Heart left ventricle (tissue), 16 donors: Measurements from ENCODE around the gene HAND2. TPM values are rescaled to one million over a fixed set of nuclear protein-coding genes. Genes with fewer than 3 reads are reported as not detected.
A peak's percentile ranks its signal among the peaks of the same experiment; 100 is the strongest.

Experiments
- ATAC-seq, 4 donors: fragments of 200-7000 bp; cut with Tn5 transposase; one replicate each; pipeline ENCODE4 v1.9.1; 2020 to 2022; ENCODE audit warnings: moderate library complexity in 4 of 4, mild to moderate bottlenecking in 3 of 4, moderate number of reproducible peaks in 1 of 4
- DNase-seq, 5 donors: peaks; one replicate each; pipeline ENCODE4 v3.0.0-alpha.2; 2020
- H3K27ac ChIP-seq, 12 donors: fragments of 200-600 bp; sonication (generic) in 4 of 12; one replicate each; pipeline versions ENCODE4 v1.5.0 to v1.8.0; 2016 to 2022; ENCODE audit warnings: mild to moderate bottlenecking in 2 of 12
- H3K27me3 ChIP-seq, 9 donors: fragments of 200-600 bp; sonication (generic) in 2 of 9; one replicate each; pipeline versions ENCODE4 v1.5.1 to v1.8.0; 2016 to 2022; ENCODE audit warnings: mild to moderate bottlenecking in 3 of 9
- H3K36me3 ChIP-seq, 9 donors: fragments of 200-600 bp; sonication (generic) in 2 of 9; one replicate each; pipeline versions ENCODE4 v1.5.0 to v1.8.0; 2018 to 2022; ENCODE audit warnings: mild to moderate bottlenecking in 2 of 9
- H3K4me1 ChIP-seq, 12 donors: fragments of 200-600 bp; sonication (generic) in 4 of 12; one replicate each; pipeline versions ENCODE4 v1.5.0 to v1.8.0; 2016 to 2022; ENCODE audit warnings: mild to moderate bottlenecking in 3 of 12
- H3K4me3 ChIP-seq, 12 donors: fragments of 200-600 bp; sonication (generic) in 4 of 12; one replicate each; pipeline versions ENCODE4 v1.5.0 to v1.8.0; 2017 to 2022; ENCODE audit warnings: mild to moderate bottlenecking in 9 of 12, moderate library complexity in 4 of 12
- H3K9me3 ChIP-seq, 12 donors: fragments of 200-600 bp; sonication (generic) in 4 of 12; one replicate each; pipeline versions ENCODE4 v1.5.0 to v1.8.0; 2016 to 2022; ENCODE audit warnings: mild to moderate bottlenecking in 1 of 12
- POLR2A ChIP-seq, 2 donors: fragments of 450-650 bp; IDR thresholded peaks; one replicate each; pipeline ENCODE4 v1.6.1; 2017; ENCODE audit warnings: antibody characterized with exemption in 2 of 2, mild to moderate bottlenecking in 2 of 2, moderate library complexity in 2 of 2
- WGBS, 4 donors: extraction: QIAGEN DNeasy Blood & Tissue Kit in 2 of 4; methylation state at CpG; one replicate each; pipeline versions ENCODE4 v1.1.5 to v1.1.7; 2013 to 2018; 5-methylcytosine and 5-hydroxymethylcytosine counted together
- intact Hi-C, 10 donors: fragments of 100-400 bp; cut with DNase I; formaldehyde crosslinking; loops; one replicate each; pipeline versions ENCODE4 v1.11.1 to v1.14.2; 2022
- polyA plus RNA-seq, 2 donors: library from polyadenylated mRNA; stranded (reverse); fragments of 200-250 nt; gene quantifications; one replicate each; pipeline ENCODE4 v1.2.3, GENCODE V29; 2013
- total RNA-seq, 9 donors: library from RNA; depleted of rRNA in 2 of 9; stranded (reverse); fragments of >200 nt in 2 of 9; fragmentation: NEBNext Ultra II Directional in 3 of 9; extraction: Animal tissue kit (Norgen Biotek cat#: 25700) in 3 of 9; gene quantifications; one replicate each; pipeline versions ENCODE4 v1.1.0 to v1.2.4, GENCODE V29; 2016 to 2023
- TF ChIP-seq, protein P1 (sequence below), 12 donors: fragments of 200-600 bp; sonication (generic) in 4 of 12; IDR thresholded peaks; one replicate each; pipeline versions ENCODE4 v1.5.0 to v1.8.0; 2018 to 2022; ENCODE audit warnings: antibody characterized with exemption in 12 of 12, mild to moderate bottlenecking in 5 of 12
- donor health status: ischemic (EF 13 %, LVEDD 7.1; RV severe dilation, severe dysfunction).
- donor health status: healthy with polysubstance abuse.
- donor health status: DM: no; HTN: yes; CAD: no.
- donor health status: DM: no; HTN: no; CAD: no.
- donor health status: ischemic (EF 25% LVEDD 6.9; RV normal size, moderate dysfunction).
- donor health status: ischemic (EF 25% LVEDD 5.7; RV mildly dilated, moderate dysfunction).
- donor health status: healthy.
- donor health status: DM: yes; HTN: yes; CAD: no.
- donor health status: ischemic (EF 35%, LVEDD 5.7; RV mildly dilated, moderate dysfunction).
- donor health status: nonischemic (EF 11% LVEDD 7.7; RV severe dilation, severe dysfunction).
- donor health status: DM: yes; HTN: yes; CAD: no.
- donor health status: PGD.
- donor health status: ischemic (EF 29% LVEDD 5.4; RV normal size, mild dysfunction).
- donor health status: nonischemic (EF 23%, LVEDD 6.1; RV moderate dilation, normal function).

Gene HAND2
- total and polyA plus RNA-seq, 11 donors: 72.8 to 188 (median 126) TPM

DNA sequence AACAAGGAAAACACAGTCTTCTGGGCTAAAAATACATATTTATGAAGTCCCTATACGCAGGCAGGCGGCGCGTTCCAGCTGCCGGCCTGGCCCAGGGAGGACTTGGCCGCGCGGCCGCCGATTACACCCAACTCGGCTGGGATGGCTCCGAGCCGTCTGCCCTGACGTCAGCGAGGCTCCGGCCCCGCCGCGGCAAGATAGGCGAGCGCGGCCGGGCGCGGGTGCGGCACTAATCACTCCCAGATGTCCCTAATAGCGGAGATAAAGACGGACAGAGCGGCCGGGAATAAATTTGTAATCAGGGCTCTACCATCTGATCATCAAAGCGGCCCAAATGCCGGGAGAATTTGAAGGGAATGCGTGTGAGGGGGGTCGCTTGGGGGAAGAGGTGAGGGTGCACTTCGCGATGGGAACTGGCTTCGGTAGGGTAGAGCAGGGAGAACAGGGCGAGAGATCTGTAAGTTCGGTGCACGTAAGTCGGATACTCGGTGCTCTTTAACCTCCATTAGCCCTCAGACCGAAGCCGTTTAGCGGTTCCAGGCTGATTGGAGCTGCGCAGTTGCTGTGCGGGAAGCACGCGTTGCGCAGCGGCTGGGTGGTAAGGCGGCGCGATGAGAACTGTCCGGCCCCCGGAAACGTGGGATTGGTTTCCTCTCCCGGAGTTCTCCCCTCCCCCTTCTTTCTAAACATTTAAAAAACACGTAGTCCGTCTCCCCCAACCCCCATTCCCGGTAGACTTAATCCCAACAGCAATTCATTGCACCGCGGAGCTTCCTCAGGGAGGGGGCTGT is 7.7 kb downstream of the HAND2 start:
- H3K27me3 ChIP-seq: peaks cover 0 to 98% (median 8%) of the 10 kb centered on the region in 9 donors
- WGBS, 4 donors: 1% methylated on average over 48 to 63 of the region's 63 CpGs

DNA sequence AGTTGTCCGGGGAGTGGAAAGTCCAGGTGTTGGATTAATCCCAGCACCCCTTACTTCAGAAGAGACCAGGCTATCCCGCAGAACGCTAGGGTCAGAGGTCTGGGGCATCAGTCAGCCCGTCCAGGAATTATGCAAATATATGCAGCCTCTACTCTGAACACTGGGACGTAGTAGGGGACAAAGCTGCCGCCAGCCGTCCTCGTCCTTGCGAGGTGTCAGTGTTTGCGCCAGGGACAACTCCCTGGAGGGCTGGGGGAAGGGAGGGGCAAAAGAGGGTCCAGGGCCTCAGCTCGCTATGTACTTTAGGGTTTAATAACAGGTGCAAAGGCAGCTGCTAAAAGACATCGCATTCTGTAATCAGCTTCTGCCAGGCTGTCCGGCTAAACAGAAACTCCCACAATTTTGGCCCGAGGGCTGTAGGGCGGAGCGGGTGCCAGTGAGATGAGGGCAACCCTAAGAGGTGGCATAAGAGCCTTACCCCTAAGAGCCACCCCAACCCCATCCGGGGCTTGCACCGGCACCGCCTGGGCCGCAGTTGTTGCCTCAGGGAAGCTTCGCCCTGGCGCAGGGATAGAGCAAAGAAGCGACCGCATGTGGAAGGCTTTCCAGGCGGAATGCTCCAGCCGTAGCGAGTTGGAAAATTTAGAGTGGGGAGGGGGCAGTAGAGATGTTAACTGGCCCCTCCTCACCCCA is 8.4 kb downstream of the HAND2 start:
- peak; percentile 17 to 33 (median 27) for ATAC-seq
- peaks cover 0 to 98% (median 5%) of the 10 kb centered on the region in 9 donors for H3K27me3 ChIP-seq
- TF ChIP-seq, protein P1, sequence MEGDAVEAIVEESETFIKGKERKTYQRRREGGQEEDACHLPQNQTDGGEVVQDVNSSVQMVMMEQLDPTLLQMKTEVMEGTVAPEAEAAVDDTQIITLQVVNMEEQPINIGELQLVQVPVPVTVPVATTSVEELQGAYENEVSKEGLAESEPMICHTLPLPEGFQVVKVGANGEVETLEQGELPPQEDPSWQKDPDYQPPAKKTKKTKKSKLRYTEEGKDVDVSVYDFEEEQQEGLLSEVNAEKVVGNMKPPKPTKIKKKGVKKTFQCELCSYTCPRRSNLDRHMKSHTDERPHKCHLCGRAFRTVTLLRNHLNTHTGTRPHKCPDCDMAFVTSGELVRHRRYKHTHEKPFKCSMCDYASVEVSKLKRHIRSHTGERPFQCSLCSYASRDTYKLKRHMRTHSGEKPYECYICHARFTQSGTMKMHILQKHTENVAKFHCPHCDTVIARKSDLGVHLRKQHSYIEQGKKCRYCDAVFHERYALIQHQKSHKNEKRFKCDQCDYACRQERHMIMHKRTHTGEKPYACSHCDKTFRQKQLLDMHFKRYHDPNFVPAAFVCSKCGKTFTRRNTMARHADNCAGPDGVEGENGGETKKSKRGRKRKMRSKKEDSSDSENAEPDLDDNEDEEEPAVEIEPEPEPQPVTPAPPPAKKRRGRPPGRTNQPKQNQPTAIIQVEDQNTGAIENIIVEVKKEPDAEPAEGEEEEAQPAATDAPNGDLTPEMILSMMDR (IDR thresholded peaks at IDR 0.05): peak in 1 of 12 donors; percentile 30
- no peak for TF ChIP-seq POLR2A (IDR thresholded peaks at IDR 0.05)
- 14 to 21% (median 15%) methylated on average over 21 to 27 of the region's 27 CpGs for WGBS, 4 donors
- intact Hi-C loops: loop anchor here in 1 of 10 donors (5.0 kb wide), 1 partner anchor 631 kb away; no protein-coding TSS in a partner anchor
- peak overlapping the region; percentile 83 to 99 (median 95) for H3K27ac ChIP-seq
- H3K4me1 ChIP-seq: peaks cover 0 to 58% (median 19%) of the 10 kb centered on the region in 12 donors
- DNase-seq: peak in 4 of 5 donors; percentile 55 to 75 (median 72)
- no peaks in the 10 kb centered on the region for H3K9me3 ChIP-seq
- peak overlapping the region; percentile 9 to 95 (median 82) for H3K4me3 ChIP-seq
- peaks cover 0 to 7% (median 0%) of the 10 kb centered on the region in 9 donors for H3K36me3 ChIP-seq

More for the DNA sequence above, 7.7 kb downstream of the HAND2 start:
- peaks cover 0 to 7% (median 0%) of the 10 kb centered on the region in 9 donors for H3K36me3 ChIP-seq
- peak in 1 of 2 donors; percentile 33 for TF ChIP-seq POLR2A (IDR thresholded peaks at IDR 0.05)
- TF ChIP-seq, protein P1 (IDR thresholded peaks at IDR 0.05): peak in 7 of 12 donors; percentile 3 to 47 (median 18)
- intact Hi-C loops: loop anchor here in 1 of 10 donors (5.0 kb wide), 1 partner anchor 630 kb away; no protein-coding TSS in a partner anchor
- H3K27ac ChIP-seq: peak overlapping the region; percentile 83 to 99 (median 95)
- peak; percentile 89 to 94 (median 92) for DNase-seq
- ATAC-seq: peak; percentile 74 to 80 (median 77)
- H3K4me1 ChIP-seq: peaks cover 0 to 51% (median 18%) of the 10 kb centered on the region in 12 donors
- peak overlapping the region; percentile 9 to 95 (median 82) for H3K4me3 ChIP-seq
- no peaks in the 10 kb centered on the region for H3K9me3 ChIP-seq

DNA sequence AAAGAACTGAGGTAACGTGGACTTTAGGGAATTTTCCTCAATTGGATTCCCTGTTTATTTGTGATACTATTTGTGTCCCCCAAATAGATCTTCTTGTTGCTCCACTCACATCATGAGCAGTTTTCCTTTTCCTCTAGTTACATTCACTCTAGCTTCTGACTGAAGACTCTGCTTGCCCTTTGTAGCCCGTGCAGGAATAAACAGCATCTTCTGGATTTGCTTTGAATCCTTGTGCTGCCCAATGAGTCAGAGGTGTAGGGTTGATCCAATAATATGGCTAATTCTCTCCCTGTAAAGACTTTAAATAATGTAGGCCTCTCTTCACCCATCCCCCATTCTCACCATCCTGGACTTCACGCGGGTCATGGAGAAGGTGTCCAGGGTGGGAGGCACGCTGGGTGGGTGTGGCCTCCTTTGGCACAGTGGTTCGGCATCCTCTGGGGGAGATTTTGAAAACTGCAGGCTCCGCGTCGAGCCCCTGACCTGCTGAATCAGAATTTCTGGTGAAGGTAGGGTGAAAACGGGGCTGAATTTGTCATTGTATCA is 9.0 kb downstream of the HAND2 start:
- peaks cover 0 to 98% (median 5%) of the 10 kb centered on the region in 9 donors for H3K27me3 ChIP-seq
- intact Hi-C loops: loop anchor here in 1 of 10 donors (5.0 kb wide), 1 partner anchor 631 kb away; no protein-coding TSS in a partner anchor
- DNase-seq (no peak), ATAC-seq (no peak)
- H3K27ac ChIP-seq: peak overlapping the region; percentile 83 to 99 (median 95)
- H3K4me3 ChIP-seq: peak overlapping the region in 7 of 12 donors; percentile 75 to 95 (median 86)
- peaks cover 0 to 1% (median 0%) of the 10 kb centered on the region in 9 donors for H3K36me3 ChIP-seq
- no peaks in the 10 kb centered on the region for H3K9me3 ChIP-seq
- peaks cover 0 to 58% (median 21%) of the 10 kb centered on the region in 12 donors for H3K4me1 ChIP-seq
- TF ChIP-seq, protein P1 (IDR thresholded peaks at IDR 0.05): no peak
- no peak for TF ChIP-seq POLR2A (IDR thresholded peaks at IDR 0.05)
- 40 to 55% (median 49%) methylated on average over 10 of the region's 10 CpGs for WGBS, 4 donors
